HL-60 (cell line): Measurements from ENCODE around the gene MS4A2.

ENCODE experiments used
- DNase-seq, 2 experiments: peaks; one replicate each; pipeline ENCODE4 v3.0.0-alpha.2; 2010 to 2020; ENCODE audit warnings: low read depth in 1 of 2, low spot score in 1 of 2
- H3K27ac ChIP-seq: fragments of 250-450 bp; sonication (Bioruptor Pico); replicated peaks from 2 replicates; pipeline ENCODE4 v1.5.1; 2020; ENCODE audit warnings: mild to moderate bottlenecking, moderate library complexity
- H3K27me3 ChIP-seq: fragments of 250-450 bp; sonication (Bioruptor Pico); 2 replicates; pipeline ENCODE4 v1.5.1; 2021; ENCODE audit warnings: mild to moderate bottlenecking, moderate library complexity; ENCODE audit not compliant: insufficient read depth, poor library complexity, severe bottlenecking
- H3K4me3 ChIP-seq: replicated peaks from 2 replicates; pipeline ENCODE4 v1.5.1; 2011; ENCODE audit warnings: mild to moderate bottlenecking, control low read depth, low read length; ENCODE audit not compliant: insufficient read depth
- CTCF ChIP-seq: IDR thresholded peaks from one replicate; pipeline ENCODE4 v1.5.1; 2011; ENCODE audit warnings: low read length, control low read depth, inconsistent platforms; ENCODE audit not compliant: insufficient read depth
- GABPA ChIP-seq: IDR thresholded peaks from 2 replicates; pipeline ENCODE4 v1.6.1; 2012; ENCODE audit warnings: low read depth
- POLR2AphosphoS5 ChIP-seq: IDR thresholded peaks from 2 replicates; pipeline ENCODE4 v1.6.1; 2012; ENCODE audit warnings: low read depth
- REST ChIP-seq: IDR thresholded peaks from 2 replicates; pipeline ENCODE4 v1.6.1; 2012; ENCODE audit warnings: low read depth; ENCODE audit not compliant: insufficient replicate concordance
- SPI1 ChIP-seq: IDR thresholded peaks from 2 replicates; pipeline ENCODE4 v1.6.1; 2012; ENCODE audit warnings: low read depth, mild to moderate bottlenecking, borderline replicate concordance

Gene MS4A2

GRCh38 chr11:60111793-60112192 lies 23.3 kb downstream of the MS4A2 start:
- H3K27ac ChIP-seq, result no peak overlapping the region
- H3K27me3 ChIP-seq, result no peaks in the 10 kb centered on the region
- no peak overlapping the region for H3K4me3 ChIP-seq
- no peak for TF ChIP-seq SPI1
- no peak for TF ChIP-seq POLR2AphosphoS5
- no peak for TF ChIP-seq REST
- no peak for TF ChIP-seq CTCF
- no peak for TF ChIP-seq GABPA
- no peak for DNase-seq

GRCh38 chr11:60116996-60117790 lies 28.7 kb downstream of the MS4A2 start:
- no peak for DNase-seq
- Histone ChIP-seq H3K27me3 (no peaks in the 10 kb centered on the region), H3K27ac (no peak overlapping the region), H3K4me3 (no peak overlapping the region)
- TF ChIP-seq CTCF (no peak), REST (no peak), SPI1 (no peak), POLR2AphosphoS5 (no peak), GABPA (no peak)

- H3K27ac ChIP-seq, result no peak overlapping the region
Observed at GRCh38 chr11:60118338-60118737, 29.9 kb downstream of the MS4A2 start.

More at GRCh38 chr11:60118338-60118737, 29.9 kb downstream of the MS4A2 start:
- H3K27me3 ChIP-seq, result no peaks in the 10 kb centered on the region
- TF ChIP-seq CTCF, result no peak
- TF ChIP-seq GABPA, result no peak
- no peak for TF ChIP-seq SPI1
- no peak for TF ChIP-seq REST
- no peak for TF ChIP-seq POLR2AphosphoS5
- H3K4me3 ChIP-seq, result no peak overlapping the region
- DNase-seq, result no peak
